Aorta (tissue), 5 donors: Measurements from ENCODE around the gene CPNE1. TPM values are rescaled to one million over a fixed set of nuclear protein-coding genes. Genes with fewer than 3 reads are reported as not detected.

Source experiments
- ATAC-seq: fragments of 200-7000 bp; cut with Tn5 transposase; one replicate; pipeline ENCODE4 v1.9.1; 2022; ENCODE audit warnings: moderate library complexity; ENCODE audit not compliant: low FRiP score
- DNase-seq, 2 donors: peaks; one replicate each; pipeline ENCODE4 v3.0.0-alpha.2; 2020
- H3K27ac ChIP-seq, 2 donors: one replicate each; pipeline ENCODE4 v1.5.1; 2013; ENCODE audit warnings: low read length in 2 of 2, mild to moderate bottlenecking in 2 of 2, moderate library complexity in 2 of 2, control low read depth in 1 of 2, inconsistent platforms in 1 of 2, low read depth in 1 of 2
- H3K27me3 ChIP-seq, 2 donors: one replicate each; pipeline ENCODE4 v1.6.1; 2013; ENCODE audit warnings: control low read depth in 1 of 2, low read length in 1 of 2, mild to moderate bottlenecking in 1 of 2, moderate library complexity in 1 of 2; ENCODE audit not compliant: insufficient read depth in 2 of 2, control insufficient read depth in 1 of 2
- H3K36me3 ChIP-seq, 2 donors: one replicate each; pipeline ENCODE4 v1.6.1; 2013; ENCODE audit warnings: control low read depth in 1 of 2, low read length in 1 of 2, mild to moderate bottlenecking in 1 of 2; ENCODE audit not compliant: insufficient read depth in 2 of 2, control insufficient read depth in 1 of 2
- H3K4me1 ChIP-seq, 2 donors: one replicate each; pipeline ENCODE4 v1.6.1; 2013; ENCODE audit warnings: low read length in 2 of 2, control low read depth in 1 of 2, mild to moderate bottlenecking in 1 of 2, moderate library complexity in 1 of 2; ENCODE audit not compliant: insufficient read depth in 2 of 2, control insufficient read depth in 1 of 2
- H3K4me3 ChIP-seq, 2 donors: one replicate each; pipeline ENCODE4 v1.5.1; 2013; ENCODE audit warnings: low read length in 2 of 2, control low read depth in 1 of 2, mild to moderate bottlenecking in 1 of 2
- H3K9me3 ChIP-seq: one replicate; pipeline ENCODE4 v1.6.1; 2013; ENCODE audit warnings: mild to moderate bottlenecking, low read length; ENCODE audit not compliant: control insufficient read depth
- WGBS, 2 donors: extraction: QIAGEN DNeasy Blood & Tissue Kit; methylation state at CpG; one replicate each; pipeline ENCODE4 v1.1.7; 2013; 5-methylcytosine and 5-hydroxymethylcytosine counted together
- intact Hi-C, 2 donors: fragments of 100-400 bp; cut with DNase I; formaldehyde crosslinking; loops; one replicate each; pipeline versions ENCODE4 v1.14.2 to v1.15.0; 2022
- polyA plus RNA-seq, 2 donors: library from polyadenylated mRNA; stranded (reverse); fragments of 200-250 nt; gene quantifications; one replicate each; pipeline ENCODE4 v1.2.3, GENCODE V29; 2013
- total RNA-seq, 2 donors: library from RNA; stranded (reverse); fragmentation: NEBNext Ultra II Directional; extraction: Animal tissue kit (Norgen Biotek cat#: 25700); gene quantifications; one replicate each; pipeline ENCODE4 v1.2.1, GENCODE V29; 2021
- donor health status: healthy with polysubstance abuse.
- donor health status: Bipolar disorder and iron deficiency.
- donor health status: DM: no; HTN: no; CAD: no.
- donor health status: DM: no; HTN: no; CAD: no.
- donor health status: DM: yes; HTN: yes; CAD: no.

The CPNE1 gene
- total and polyA plus RNA-seq, 4 donors = 79.0 to 265 (median 190) TPM

GRCh38 chr20:35625584-35626385, 38.9 kb downstream of the CPNE1 start:
- no peaks in the 10 kb centered on the region for H3K27me3 ChIP-seq
- H3K4me3 ChIP-seq = no peak overlapping the region
- intact Hi-C loops = no loop called here
- no peak overlapping the region for H3K27ac ChIP-seq
- no peaks in the 10 kb centered on the region for H3K9me3 ChIP-seq
- H3K4me1 ChIP-seq = no peaks in the 10 kb centered on the region
- DNase-seq (no peak), ATAC-seq (no peak)
- H3K36me3 ChIP-seq = peaks cover 5 to 13% of the 10 kb centered on the region in 2 donors
- WGBS, 2 donors = 75 to 78% methylated on average over 6 of the region's 6 CpGs

- Histone ChIP-seq H3K27me3 (no peaks in the 10 kb centered on the region), H3K4me3 (no peak overlapping the region), H3K36me3 (peaks cover 0 to 4% of the 10 kb centered on the region in 2 donors), H3K9me3 (no peaks in the 10 kb centered on the region), H3K4me1 (no peaks in the 10 kb centered on the region), H3K27ac (no peak overlapping the region)
- ATAC-seq = no peak
- DNase-seq = no peak
- WGBS, 2 donors = 85 to 89% methylated on average over 2 of the region's 2 CpGs
- intact Hi-C loops = no loop called here
These were observed 43.1 kb downstream of the CPNE1 start for GRCh38 chr20:35621560-35621946.

DNA sequence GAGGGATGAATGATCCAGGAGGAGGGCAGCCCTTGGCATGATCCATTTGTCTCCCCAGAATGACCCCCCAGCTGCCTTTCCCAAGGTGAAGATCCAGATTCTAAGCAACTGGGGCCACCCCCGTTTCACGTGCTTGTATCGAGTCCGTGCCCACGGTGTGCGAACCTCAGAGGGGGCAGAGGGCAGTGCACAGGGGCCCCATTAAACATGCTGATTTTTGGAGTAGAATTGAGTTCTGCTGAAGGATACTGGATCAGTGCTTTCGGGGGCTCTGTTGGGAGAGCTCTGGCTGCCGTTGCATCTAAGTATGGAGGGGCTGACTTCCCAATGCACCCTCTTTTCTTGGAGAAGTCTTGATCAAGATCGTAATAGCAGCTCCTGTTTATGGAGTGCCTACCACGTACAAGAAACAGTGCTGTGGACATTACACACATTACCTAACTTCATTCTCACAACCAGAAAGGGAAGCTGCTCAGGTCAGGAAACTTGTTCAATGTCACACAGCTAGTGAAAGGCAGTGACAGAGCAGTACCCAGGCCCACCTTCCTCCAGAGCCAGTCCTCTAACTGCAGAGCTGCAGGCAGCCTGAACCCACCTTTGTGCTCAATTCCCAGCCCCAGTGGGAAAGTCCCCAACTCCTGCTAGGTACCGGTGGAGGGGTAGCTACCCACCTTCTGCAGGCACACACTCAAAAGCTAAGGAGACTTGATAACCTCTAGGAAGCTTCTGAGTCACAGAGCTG, 43.7 kb downstream of the CPNE1 start:
- intact Hi-C loops = no loop called here
- DNase-seq (no peak), ATAC-seq (no peak)
- Histone ChIP-seq H3K4me1 (no peaks in the 10 kb centered on the region), H3K9me3 (no peaks in the 10 kb centered on the region), H3K4me3 (no peak overlapping the region), H3K36me3 (peaks cover 0 to under 1% of the 10 kb centered on the region in 2 donors), H3K27ac (no peak overlapping the region), H3K27me3 (no peaks in the 10 kb centered on the region)
- 89 to 91% methylated on average over 11 of the region's 11 CpGs for WGBS, 2 donors

DNA sequence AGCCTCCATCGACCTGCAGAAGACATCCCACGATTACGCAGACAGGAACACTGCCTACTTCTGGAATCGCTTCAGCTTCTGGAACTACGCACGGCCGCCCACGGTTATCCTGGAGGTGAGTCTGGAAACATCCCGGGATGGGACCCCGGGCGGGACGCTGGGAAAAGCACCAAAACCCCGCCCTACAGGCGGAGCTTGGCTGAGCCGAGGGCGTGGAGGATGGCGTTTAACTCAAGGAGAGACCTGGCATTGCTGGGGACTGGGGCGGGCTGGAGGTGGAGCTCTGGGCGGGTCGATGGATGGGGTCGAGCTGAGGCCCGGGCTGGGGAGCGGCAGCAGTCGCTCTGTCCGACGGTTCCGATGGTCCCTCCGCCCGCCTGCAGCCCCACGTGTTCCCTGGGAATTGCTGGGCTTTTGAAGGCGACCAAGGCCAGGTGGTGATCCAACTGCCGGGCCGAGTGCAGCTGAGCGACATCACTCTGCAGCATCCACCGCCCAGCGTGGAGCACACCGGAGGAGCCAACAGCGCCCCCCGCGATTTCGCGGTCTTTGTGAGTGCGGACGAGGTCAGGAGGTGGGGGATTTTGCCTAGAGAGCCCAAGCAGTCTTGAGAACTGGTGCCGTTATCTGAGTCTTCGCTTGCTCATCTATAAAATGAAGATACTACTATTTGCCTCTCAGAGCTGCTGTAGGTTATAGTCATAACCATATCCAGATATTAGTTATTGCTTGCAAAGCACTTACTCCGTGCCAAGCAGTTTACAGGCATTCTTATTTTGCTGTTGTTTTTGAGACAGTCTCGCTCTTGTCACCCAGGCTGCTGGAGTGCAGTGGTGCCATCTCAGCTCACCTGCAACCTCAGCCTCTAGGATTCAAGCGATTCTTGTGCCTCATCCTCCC, 45.3 kb downstream of the CPNE1 start:
- H3K4me3 ChIP-seq = peak overlapping the region; percentile 10 to 50
- DNase-seq (peak; percentile 85 to 92), ATAC-seq (peak; percentile 51)
- no peak overlapping the region for H3K27ac ChIP-seq
- 7% methylated on average over 49 of the region's 49 CpGs for WGBS, 2 donors
- H3K27me3 ChIP-seq = no peaks in the 10 kb centered on the region
- H3K9me3 ChIP-seq = no peaks in the 10 kb centered on the region
- H3K4me1 ChIP-seq = no peaks in the 10 kb centered on the region
- intact Hi-C loops = loop anchor here in 1 of 2 donors (5.0 kb wide), 1 partner anchor 43 kb away; the partner anchor contains the start of genes CPNE1 and RBM12
- no peaks in the 10 kb centered on the region for H3K36me3 ChIP-seq

DNA sequence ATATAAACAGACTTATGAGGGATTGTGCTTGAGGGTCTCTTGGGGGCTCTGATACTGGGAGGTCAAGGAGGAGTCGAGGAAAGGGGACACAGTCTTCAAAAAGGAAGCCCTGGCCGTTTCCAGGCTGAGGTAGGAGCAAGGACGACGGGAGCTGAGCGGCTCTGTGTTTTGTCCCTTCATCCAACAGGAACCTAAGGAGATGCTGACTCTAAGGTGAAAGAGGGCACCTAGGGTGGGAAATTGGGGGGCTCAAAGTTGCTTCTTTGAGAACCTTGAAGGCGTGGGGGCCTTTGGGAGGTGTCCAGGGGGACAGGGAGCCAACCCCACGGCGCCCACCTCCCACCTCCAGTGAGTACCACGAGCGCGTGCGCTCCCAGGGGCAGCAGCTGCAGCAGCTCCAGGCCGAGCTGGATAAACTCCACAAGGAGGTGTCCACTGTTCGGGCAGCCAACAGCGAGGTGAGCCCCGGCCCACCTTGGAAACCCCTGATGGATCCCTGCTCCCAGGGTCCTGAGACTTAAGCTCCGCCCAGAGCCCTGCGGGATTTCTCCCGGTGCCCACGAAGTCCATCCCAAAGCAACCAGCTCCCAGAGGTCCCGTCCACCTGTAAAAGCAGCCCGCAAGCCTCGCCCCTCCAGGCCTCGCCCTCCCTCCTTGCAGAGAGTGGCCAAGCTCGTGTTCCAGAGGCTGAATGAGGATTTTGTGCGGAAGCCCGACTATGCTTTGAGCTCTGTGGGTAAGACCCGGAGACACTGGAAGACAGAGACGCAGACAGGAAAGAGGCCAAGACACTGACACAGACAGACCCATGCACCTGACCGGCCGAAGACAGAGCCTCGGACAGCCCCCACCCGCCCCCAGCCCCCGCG, 46.2 kb downstream of the CPNE1 start:
- DNase-seq (peak in 1 of 2 donors; percentile 79), ATAC-seq (no peak)
- Histone ChIP-seq H3K4me1 (no peaks in the 10 kb centered on the region), H3K27ac (no peak overlapping the region), H3K9me3 (no peaks in the 10 kb centered on the region), H3K4me3 (peak overlapping the region; percentile 10 to 50), H3K27me3 (no peaks in the 10 kb centered on the region), H3K36me3 (no peaks in the 10 kb centered on the region)
- WGBS, 2 donors = 2% methylated on average over 35 of the region's 35 CpGs
- intact Hi-C loops = loop anchor here in 1 of 2 donors (5.0 kb wide), 1 partner anchor 44 kb away; the partner anchor contains the start of genes CPNE1 and RBM12

GRCh38 chr20:35617397-35618262, 47.1 kb downstream of the CPNE1 start:
- intact Hi-C loops = loop anchor here in 1 of 2 donors (5.0 kb wide), 1 partner anchor 45 kb away; the partner anchor contains the start of genes CPNE1 and RBM12
- Histone ChIP-seq H3K9me3 (no peaks in the 10 kb centered on the region), H3K4me3 (peak overlapping the region; percentile 2 to 5), H3K27ac (no peak overlapping the region), H3K4me1 (no peaks in the 10 kb centered on the region), H3K27me3 (no peaks in the 10 kb centered on the region), H3K36me3 (no peaks in the 10 kb centered on the region)
- ATAC-seq = no peak
- whole genome bisulfite sequencing, 2 donors = 4 to 5% methylated on average over 22 of the region's 22 CpGs
- peak; percentile 78 to 85 for DNase-seq
